Epithelial cell of prostate (primary cell): ENCODE results near the gene MED13L.
A peak's percentile ranks its signal among the peaks of the same experiment; 100 is the strongest.

Source experiments
- DNase-seq: peaks from one replicate; pipeline ENCODE4 v3.0.0-alpha.2; 2011; ENCODE audit warnings: low read depth, low spot score
- H3K27ac ChIP-seq: fragments of 450-650 bp; 2 replicates; pipeline ENCODE4 v1.5.1; 2017; ENCODE audit warnings: mild to moderate bottlenecking

The MED13L gene

DNA sequence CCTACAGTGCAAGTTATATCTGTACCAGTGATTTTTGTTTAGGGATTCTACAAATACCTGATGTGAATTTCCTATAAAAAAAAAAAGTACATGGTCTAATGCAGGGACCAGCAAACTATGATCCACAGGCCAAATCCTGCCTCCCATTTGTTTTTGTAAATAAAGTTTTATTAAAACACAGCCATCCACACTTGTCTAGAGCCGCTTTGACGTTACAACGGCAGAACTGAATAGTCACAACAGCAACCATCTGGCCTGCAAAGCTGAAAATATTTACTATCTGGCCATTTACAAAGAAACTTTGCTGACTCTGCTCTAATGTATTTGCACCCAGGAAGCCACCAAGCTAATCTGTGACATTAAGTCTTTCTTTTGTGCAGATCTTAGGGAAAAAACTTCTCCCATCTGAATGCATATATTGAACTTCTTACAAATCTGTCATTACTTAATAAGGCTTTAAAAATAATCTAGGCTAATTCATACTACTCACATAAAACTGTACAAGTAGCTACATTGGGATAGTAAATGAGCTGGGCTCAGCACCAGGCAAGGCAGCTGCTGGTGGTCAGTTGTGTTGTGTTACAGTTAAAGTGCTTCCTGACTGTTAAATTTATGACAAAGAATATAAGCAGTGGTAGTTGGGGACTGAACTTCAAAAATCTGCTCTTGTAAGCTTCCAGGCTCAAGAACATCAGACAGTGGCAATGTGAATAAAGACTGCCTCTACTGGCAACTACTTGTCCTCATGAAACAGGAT is 303.3 kb downstream of the MED13L start:
- H3K27ac ChIP-seq = no peak overlapping the region
- no peak for DNase-seq

DNA sequence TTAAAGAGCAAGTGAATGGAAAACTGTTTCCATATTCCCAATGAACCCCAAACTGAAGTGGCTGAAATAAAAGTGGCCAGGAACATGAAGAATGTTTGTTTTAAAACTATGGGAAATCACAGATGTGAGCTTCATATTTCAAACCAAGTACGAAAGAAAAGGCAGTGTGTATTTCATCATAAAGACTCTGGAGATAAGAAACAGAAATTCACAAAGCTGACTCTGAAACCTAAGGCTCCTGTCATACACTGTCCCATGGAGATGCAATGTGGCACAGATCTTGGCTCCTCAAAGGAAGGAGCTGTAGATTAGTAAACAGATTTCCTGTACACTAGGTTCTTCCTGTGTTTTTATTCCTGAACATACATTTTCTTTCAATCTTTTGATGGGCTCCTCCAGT is 304.4 kb downstream of the MED13L start:
- no peak for DNase-seq
- H3K27ac ChIP-seq = no peak overlapping the region

DNA sequence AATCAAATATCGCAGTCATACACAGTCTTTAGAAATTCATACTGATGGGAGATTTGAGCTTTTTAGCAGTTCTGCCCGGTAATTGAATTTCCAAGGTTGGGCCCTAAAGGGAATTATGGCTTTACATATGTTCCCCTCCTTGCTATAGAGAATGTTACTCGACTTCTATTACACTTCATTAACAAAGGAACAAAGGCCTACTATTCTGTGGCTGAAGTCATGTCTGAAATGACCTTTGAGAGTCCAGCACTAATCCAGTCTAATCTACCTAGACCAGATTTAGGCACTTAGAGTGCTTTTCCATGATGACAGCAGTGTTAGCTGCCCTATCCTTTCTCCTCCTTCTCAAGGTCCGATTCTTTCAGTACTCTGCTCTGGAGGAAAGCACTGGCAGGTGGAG is 305.3 kb downstream of the MED13L start:
- DNase-seq = no peak
- no peak overlapping the region for H3K27ac ChIP-seq

DNA sequence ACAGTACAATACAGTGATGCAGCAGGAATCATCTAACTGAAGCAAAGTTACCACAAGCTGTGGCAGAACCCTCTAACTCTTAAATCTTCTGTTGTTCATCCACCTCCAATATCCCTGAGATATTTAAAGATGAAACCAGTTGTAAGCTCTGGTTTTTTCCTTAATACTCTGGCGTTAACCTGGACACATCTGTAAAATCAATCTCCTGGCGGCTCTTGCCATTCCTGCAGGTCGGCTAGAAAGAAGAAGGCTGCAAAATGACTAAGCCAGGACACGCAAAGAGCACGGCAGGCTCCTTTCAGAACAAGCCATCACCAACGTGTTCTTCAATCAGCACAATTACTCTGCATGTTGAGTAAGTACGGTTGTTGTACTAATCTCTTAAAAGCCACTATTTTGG is 309.3 kb downstream of the MED13L start:
- no peak overlapping the region for H3K27ac ChIP-seq
- no peak for DNase-seq

DNA sequence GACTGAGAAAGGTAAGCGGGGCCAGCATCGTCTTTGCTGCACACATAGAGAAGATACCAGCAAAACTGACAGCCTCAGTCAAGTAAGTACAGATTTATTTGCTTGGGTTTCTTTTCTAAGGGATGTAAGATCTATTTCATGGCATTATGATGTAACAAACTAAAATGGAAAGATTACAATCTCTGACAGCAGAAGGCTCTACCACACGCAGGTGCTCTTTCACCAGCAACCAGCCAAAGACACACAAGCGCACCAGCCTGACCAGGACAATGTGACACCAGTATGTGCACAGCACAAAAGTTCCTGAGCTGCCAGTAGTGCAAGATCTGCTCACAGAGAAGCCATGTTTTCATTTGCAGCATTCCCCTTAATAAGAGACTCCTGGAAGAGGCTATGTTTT is 311.1 kb downstream of the MED13L start:
- DNase-seq = no peak
- no peak overlapping the region for H3K27ac ChIP-seq

DNA sequence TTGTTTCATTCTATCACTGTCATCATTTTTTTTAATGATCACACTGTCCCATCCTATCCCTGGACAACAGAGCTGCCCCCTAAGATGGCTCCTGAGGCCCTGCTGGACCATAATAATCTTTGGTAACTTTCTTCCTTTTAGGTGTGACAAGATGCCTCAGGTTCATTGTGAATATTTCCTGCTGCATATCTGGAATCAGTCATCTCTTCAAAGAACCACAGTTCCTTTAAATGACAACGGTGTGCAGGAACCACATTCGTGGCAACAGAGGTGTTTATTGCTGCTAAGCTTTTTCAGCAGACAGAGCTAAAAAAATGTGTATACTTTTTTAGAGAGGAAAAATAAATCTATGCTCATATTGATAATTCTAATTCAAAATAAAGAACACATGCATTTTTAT is 312.9 kb downstream of the MED13L start:
- H3K27ac ChIP-seq = no peak overlapping the region
- no peak for DNase-seq

DNA sequence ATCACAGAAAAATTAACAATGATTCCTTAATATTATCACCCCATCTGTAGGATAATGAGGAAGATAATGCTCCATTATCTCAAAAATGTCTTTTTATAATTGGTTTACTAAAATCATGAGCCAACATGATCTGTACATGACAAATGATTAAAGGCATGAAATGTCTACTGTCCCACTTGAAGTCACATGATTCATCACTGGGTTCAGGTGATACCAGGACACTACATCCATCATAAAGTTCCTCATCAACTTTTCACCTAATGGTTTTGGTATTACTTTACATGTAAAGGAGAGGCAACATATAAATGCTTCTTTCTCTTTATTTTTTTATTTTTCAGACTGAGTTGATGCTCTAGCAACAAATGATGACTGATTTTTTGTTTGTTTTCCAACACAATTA is 313.3 kb downstream of the MED13L start:
- H3K27ac ChIP-seq = no peak overlapping the region

DNA sequence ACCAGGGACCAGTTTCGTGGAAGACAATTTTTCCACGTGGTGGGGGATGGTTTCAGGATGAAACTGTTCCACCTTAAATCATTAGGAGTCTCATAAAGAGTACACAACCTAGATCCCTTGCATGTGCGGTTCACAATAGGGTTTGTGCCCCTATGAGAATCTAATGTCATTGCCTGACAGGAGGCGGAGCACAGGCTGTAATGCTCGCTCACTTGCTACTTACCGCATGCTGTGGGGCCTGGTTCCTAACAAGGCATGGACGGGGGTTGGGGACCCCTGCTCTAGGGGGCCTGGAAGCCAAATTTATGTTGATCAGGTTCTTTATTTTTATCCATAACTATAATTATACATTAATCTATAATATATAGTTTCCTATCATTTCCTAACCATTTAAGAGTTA is 315.3 kb downstream of the MED13L start:
- DNase-seq = no peak
- H3K27ac ChIP-seq = peak overlapping the region; percentile 51

More for the DNA sequence above, 313.3 kb downstream of the MED13L start:
- DNase-seq = no peak

DNA sequence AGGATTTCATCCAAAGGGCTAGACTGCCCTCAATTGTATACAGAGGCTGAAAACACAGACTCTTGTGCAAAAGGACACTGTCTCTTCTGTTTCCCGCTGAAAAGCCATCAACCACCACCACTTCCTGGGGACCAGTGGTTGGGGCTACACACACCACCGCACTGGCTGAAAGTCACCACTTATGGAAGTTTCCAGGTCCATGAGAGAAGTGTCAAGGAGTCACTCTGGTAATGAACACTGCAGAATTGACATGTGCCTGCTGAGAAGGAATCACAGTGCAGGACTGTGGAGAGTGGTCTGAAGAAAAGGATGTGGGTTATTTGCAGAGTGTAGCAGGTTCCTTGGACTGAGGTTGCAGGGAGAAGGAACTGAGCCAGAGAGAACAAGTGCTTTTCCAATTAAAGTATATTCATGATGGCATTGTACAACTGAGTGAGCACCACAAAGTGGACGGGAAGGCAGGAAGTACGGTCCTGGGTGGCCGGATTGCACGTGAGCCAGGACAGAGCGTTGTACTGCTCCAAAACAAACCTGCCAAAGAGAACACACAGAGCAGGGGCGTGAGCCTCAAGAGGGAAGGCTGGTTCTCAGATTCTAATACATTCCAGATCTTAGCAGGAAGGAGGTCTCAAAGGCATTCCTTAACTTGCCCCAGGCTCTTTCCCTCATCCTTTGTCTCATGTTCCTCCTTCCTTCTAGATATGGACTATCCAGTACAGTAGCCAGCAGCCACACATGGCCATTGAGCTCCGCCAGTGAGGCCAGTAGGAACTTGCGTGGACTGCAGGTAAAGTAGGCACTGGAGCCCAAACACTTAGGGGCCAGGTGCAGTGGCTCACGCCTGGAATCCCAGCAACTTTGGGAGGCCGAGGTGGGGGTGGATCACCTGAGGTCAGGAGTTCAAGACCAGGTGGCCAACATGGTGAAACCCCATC is 316.4 kb downstream of the MED13L start:
- H3K27ac ChIP-seq = no peak overlapping the region
- no peak for DNase-seq

DNA sequence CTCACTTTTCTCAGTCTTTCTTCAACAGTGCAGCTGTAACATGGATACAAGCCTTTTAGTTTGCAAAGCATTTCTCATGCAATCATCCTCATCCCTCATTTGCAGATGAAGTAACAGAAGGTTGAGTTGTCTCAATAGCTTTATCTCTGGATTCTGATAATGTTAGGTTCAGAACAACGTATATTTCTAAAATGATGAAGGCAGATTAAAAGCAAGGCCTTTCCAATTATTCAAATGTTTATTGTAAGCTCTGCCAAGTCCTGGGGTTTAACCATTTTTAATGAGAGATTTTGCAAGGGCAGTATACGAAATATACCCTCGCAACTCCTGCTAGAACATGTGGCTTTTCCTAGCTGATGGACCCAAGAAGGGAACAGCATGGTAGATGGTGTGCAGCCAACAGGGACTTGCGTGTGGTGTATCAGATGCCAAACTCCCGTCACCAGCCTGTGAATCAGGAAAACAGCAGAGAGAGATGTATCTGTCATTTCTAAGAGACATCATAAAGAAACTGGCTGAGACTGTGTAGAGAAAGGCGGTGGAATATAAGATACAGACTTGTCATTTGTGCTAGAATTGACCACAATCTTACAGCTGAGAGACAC is 319.7 kb downstream of the MED13L start:
- DNase-seq = no peak
- H3K27ac ChIP-seq = no peak overlapping the region

DNA sequence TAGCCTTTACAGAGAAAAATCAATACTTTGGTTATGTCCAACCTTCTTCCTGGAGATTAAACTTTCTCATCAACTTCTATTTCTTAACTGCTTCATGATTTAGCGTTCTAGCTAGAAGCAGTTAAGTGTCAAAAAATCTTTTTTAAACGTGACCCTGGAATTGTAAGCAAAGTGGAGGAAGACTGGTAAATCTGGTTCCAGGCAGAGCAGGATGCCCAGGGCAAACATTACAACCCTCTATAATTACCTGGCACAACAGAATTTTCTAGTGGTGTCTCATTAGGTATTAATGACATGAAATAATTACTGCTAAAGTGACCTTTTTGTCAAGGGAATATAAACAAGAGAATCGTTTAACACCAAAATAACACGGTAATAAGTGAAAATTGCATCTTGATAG is 320.8 kb downstream of the MED13L start:
- DNase-seq = no peak
- H3K27ac ChIP-seq = no peak overlapping the region

DNA sequence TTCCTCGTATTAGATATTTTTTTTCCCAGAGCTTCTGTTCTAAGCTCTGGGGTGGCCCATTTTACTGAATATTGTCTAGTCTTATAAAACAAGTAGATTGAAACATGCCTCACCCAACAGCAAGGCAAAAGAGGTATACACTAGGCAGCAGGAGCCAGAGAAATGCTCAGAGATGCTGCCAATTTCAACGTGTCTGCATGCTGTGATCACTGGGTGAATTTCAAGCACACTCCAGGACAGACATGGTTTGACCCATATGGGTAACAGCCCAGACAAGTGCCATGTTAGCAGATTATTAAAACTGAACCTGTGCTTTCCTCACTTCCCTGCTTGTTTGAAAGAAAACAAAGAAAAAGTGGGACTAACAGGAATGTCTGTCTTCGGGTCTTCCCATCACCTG is 321.3 kb downstream of the MED13L start:
- H3K27ac ChIP-seq = no peak overlapping the region
- no peak for DNase-seq

DNA sequence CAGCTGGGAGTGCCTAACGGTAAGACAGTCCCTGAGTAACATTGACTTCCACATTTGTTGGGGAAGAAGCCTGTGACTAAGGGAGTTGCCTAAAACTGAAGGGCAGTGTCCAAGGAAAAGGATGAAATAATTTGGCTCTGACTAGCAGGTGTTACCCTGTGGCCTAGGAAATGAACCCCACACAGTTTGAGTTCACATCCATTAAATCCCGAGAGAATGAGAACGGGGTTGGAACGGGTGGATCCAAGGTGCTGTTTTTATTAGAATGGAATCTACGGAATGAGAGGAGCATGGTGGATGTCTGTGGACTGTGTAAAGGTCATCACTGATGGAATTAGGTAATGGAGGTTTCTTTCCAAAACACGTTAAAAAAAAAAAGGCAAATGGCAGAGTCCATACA is 324.0 kb downstream of the MED13L start:
- no peak for DNase-seq
- no peak overlapping the region for H3K27ac ChIP-seq

DNA sequence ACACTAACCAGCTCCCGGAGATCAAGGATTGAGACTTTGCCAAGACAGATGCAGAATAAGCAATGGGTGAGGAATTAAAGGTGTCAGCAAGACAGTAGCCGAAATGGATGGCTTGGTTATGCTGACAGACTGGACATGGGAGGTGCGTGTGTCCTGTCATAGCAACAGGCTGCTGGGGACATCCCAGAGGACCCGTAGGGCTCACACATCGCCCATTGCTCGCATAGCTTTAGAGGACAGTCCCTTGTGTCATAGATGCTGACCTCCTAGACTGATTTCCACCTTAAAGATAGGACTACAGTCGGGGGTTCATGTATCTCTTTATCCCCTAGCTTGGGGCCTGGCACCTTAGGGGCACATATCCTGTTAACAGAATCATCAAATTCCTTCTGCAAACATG is 324.5 kb downstream of the MED13L start:
- no peak overlapping the region for H3K27ac ChIP-seq
- no peak for DNase-seq

DNA sequence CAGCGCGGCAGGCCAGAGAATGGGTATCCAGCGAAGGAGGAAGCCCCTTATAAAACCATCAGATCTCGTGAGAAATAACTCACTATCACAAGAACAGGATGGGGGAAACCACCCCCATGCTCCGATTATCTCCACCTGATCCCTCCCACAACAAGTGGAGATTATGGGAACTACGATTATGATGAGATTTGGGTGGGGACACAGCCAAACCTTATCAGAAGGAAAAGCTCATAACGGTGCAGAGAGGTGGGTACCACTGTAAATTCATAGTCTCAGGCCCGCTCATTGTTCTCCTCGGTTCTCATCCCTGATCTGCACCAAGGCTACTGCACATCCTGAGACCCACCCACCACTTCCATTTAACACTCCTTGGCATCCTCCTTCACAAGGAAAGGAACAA is 326.5 kb downstream of the MED13L start:
- DNase-seq = no peak
- H3K27ac ChIP-seq = no peak overlapping the region

DNA sequence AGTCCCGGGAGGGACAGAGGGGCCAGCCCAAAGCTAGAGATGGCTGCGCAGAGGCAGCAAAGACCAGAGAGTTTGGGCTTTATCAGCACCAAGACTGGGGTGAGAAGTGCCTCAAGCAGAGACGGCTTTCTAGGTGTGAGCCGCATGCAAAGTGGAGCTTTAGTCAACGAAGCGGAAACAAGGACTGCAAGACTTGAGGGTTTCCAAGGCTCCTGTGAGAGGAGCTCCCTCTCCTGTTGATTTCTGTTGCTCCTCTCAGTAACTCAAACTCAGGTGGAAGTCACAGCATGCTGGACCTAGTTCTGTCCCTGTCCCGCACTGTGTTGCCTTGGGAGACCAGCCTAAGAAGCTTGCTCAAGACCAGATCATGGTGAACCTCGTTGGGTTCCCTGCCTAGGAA is 327.8 kb downstream of the MED13L start:
- no peak overlapping the region for H3K27ac ChIP-seq
- no peak for DNase-seq

DNA sequence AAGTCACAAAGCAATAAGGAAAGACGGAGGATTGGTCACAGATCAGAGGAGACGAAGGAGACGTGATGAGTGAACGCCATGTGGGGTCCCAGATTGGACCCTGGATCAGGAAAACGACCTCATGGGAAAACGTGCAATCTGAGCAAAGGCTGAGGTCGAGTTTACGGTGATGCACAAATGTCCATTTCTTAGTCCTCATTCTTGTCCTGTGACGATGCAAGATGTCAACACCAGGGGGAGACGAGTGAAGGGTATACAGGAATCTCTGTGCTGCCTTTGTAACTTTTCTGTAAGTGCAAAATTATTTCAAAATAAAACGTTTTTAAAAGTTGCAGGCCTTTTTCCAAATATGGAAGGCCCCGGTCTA is 329.8 kb downstream of the MED13L start:
- DNase-seq = no peak
- H3K27ac ChIP-seq = no peak overlapping the region

DNA sequence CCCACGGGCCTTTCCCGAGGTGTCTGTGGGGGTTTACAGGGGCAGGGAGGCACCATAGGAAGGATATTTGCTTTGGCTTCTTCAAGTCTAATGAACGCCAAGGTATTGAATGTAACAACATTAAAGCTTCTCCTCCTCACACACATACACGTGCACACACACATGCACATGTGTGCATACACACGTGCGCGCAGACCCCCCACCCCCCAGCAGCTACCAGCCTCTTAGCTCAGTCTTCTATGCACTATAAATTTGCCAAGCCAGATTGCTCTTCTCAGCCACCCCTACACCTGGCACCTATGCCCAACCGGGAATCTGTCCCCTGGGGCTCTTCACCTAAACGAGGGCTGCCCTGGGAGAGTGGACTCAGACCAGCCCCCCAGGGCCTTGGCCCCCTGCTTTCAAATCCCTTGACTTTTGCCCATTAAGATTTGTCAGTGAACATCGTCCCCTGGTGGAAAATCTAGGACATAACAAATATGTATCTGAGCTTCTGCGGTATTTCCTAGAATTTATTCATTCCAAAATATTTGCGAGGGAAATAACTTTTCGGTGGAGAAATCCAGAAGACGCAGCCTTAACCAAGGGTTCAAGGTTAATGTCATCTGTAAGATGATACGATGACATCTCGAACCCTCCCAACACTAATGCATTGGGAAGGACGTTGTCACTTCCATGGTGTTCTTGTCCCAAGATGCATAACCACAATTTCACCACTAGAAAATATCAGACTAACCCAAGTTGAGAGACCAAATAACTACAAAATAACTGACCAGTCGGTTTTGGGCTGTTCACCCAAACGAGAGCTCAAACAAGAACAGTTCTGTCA is 330.4 kb downstream of the MED13L start:
- H3K27ac ChIP-seq = no peak overlapping the region
- no peak for DNase-seq

DNA sequence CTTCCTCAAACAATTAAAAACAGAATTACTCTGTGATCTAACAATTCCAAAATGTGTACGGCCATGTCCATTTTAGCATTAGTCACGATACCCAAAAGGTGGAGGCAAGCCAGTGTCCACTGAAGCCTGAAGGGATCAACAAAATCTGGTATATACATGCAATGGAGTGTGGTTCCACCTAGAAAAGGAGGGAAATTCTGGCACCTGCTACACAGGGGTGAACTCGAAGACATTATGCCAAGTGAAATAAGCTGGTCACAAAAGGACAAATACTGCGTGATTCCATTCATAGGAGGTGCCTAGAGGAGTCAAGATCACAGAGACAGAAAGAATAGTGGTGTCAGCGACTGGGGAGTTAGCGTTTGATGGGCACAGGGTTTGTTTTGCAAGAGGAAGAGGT is 331.4 kb downstream of the MED13L start:
- DNase-seq = no peak
- no peak overlapping the region for H3K27ac ChIP-seq

DNA sequence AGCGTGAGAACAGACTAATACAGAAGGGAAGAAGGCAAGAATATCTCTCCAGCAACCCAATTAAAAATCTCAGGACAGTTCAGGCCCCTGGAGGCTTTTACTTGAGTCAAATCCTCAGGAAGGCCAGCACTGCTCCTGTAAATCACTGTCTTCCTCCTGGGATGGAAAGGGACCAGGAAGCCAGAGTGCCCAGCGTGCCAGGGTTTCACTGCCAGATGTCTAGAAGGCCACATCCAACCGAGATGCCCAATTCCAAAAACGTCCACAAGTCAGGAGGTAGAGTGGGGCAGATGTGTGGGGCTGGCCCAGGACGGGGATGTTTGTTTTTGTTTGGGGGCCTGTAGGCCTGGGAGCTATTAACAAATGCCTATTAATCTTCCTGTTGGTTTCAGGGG is 332.0 kb downstream of the MED13L start:
- DNase-seq = no peak
- H3K27ac ChIP-seq = no peak overlapping the region
